WTC11 (cell line): ENCODE measurements around the gene PANX3.

Experiments used
- CREB1 ChIP-seq: sonication (generic); formaldehyde crosslinking; IDR thresholded peaks from 2 replicates; pipeline ENCODE4 v1.8.0; 2023; ENCODE audit warnings: mild to moderate bottlenecking, missing genetic modification reagents
- CTCF ChIP-seq: fragments of 200-600 bp; IDR thresholded peaks from 2 replicates; pipeline ENCODE4 v1.8.0; 2022; ENCODE audit warnings: antibody characterized with exemption
- E2F4 ChIP-seq: sonication (generic); formaldehyde crosslinking; IDR thresholded peaks from 2 replicates; pipeline ENCODE4 v1.8.1; 2022; ENCODE audit warnings: low read depth, mild to moderate bottlenecking, moderate library complexity, missing genetic modification reagents, borderline replicate concordance
- E2F5 ChIP-seq: sonication (generic); formaldehyde crosslinking; IDR thresholded peaks from 2 replicates; pipeline ENCODE4 v1.8.1; 2022; ENCODE audit warnings: mild to moderate bottlenecking, moderate library complexity, missing genetic modification reagents
- ELF4 ChIP-seq: sonication (generic); formaldehyde crosslinking; IDR thresholded peaks from 2 replicates; pipeline ENCODE4 v1.8.1; 2022; ENCODE audit warnings: low read depth, mild to moderate bottlenecking, moderate library complexity, missing genetic modification reagents
- JAZF1 ChIP-seq: fragments of 250-450 bp; sonication (Bioruptor Pico); IDR thresholded peaks from 2 replicates; pipeline ENCODE4 v1.9.0; 2021; ENCODE audit warnings: moderate library complexity, mild to moderate bottlenecking, inconsistent platforms
- JUN ChIP-seq: sonication (generic); formaldehyde crosslinking; IDR thresholded peaks from 2 replicates; pipeline ENCODE4 v1.8.0; 2023; ENCODE audit warnings: mild to moderate bottlenecking, missing genetic modification reagents
- MAX ChIP-seq: sonication (generic); formaldehyde crosslinking; IDR thresholded peaks from 2 replicates; pipeline ENCODE4 v1.8.0; 2022; ENCODE audit warnings: mild to moderate bottlenecking, missing genetic modification reagents
- NR3C1 ChIP-seq: sonication (generic); formaldehyde crosslinking; conservative IDR thresholded peaks from 2 replicates; pipeline ENCODE4 v1.8.1; 2023; ENCODE audit warnings: low read depth, mild to moderate bottlenecking, missing genetic modification reagents
- PREB ChIP-seq: sonication (generic); formaldehyde crosslinking; IDR thresholded peaks from 2 replicates; pipeline ENCODE4 v1.8.1; 2022; ENCODE audit warnings: mild to moderate bottlenecking, missing genetic modification reagents, moderate library complexity, borderline replicate concordance
- TCF7 ChIP-seq: sonication (generic); formaldehyde crosslinking; IDR thresholded peaks from 2 replicates; pipeline ENCODE4 v1.8.0; 2022; ENCODE audit warnings: mild to moderate bottlenecking, low read depth, missing genetic modification reagents, moderate library complexity
- USF2 ChIP-seq: sonication (generic); formaldehyde crosslinking; IDR thresholded peaks from 2 replicates; pipeline ENCODE4 v1.8.1; 2023; ENCODE audit warnings: mild to moderate bottlenecking, missing genetic modification reagents, moderate library complexity
- ZBTB43 ChIP-seq: sonication (generic); formaldehyde crosslinking; IDR thresholded peaks from 2 replicates; pipeline ENCODE4 v1.8.1; 2023; ENCODE audit warnings: mild to moderate bottlenecking, missing genetic modification reagents
- ZNF671 ChIP-seq: fragments of 250-450 bp; sonication (Bioruptor Pico); IDR thresholded peaks from 2 replicates; pipeline ENCODE4 v1.8.0; 2021; ENCODE audit warnings: mild to moderate bottlenecking

- TF ChIP-seq E2F4 (CRISPR knock-in tag) = no peak
- TF ChIP-seq MAX (CRISPR knock-in tag) = no peak
- no peak for TF ChIP-seq JAZF1 (CRISPR knock-in tag)
- TF ChIP-seq CTCF = no peak
- no peak for TF ChIP-seq PREB (CRISPR knock-in tag)
- no peak for TF ChIP-seq USF2 (CRISPR knock-in tag)
- no peak for TF ChIP-seq JUN (CRISPR knock-in tag)
- TF ChIP-seq E2F5 = no peak
- TF ChIP-seq ZNF671 (CRISPR knock-in tag) = no peak
- TF ChIP-seq ELF4 = no peak
- no peak for TF ChIP-seq CREB1
- TF ChIP-seq ZBTB43 (CRISPR knock-in tag) = no peak
- no peak for TF ChIP-seq NR3C1 (CRISPR knock-in tag)
- no peak for TF ChIP-seq TCF7 (CRISPR knock-in tag)
These were observed 28.0 kb downstream of the PANX3 start for GRCh38 chr11:124639186-124639585.
